Hepatocyte (in vitro differentiated cells): ENCODE results near the gene APBA2. TPM values are rescaled to one million over a fixed set of nuclear protein-coding genes. Genes with fewer than 3 reads are reported as not detected.

Experiments
- DNase-seq: peaks from one replicate; pipeline ENCODE4 v3.0.0-alpha.2; 2016; ENCODE audit warnings: low spot score
- H2AFZ ChIP-seq: fragments of 200-600 bp; sonication (generic); 2 replicates; pipeline ENCODE4 v1.6.0; 2016; ENCODE audit warnings: antibody characterized with exemption, mild to moderate bottlenecking
- H3K27ac ChIP-seq: fragments of 200-600 bp; sonication (generic); 2 replicates; pipeline ENCODE4 v1.5.1; 2016; ENCODE audit warnings: mild to moderate bottlenecking
- H3K27me3 ChIP-seq: fragments of 200-600 bp; sonication (generic); 2 replicates; pipeline ENCODE4 v1.6.1; 2016
- H3K36me3 ChIP-seq: fragments of 200-600 bp; sonication (generic); replicated peaks from 2 replicates; pipeline ENCODE4 v1.5.1; 2016; ENCODE audit warnings: low read depth; ENCODE audit not compliant: insufficient read depth
- H3K4me1 ChIP-seq: fragments of 200-600 bp; sonication (generic); 2 replicates; pipeline ENCODE4 v1.5.1; 2016; ENCODE audit warnings: mild to moderate bottlenecking, moderate library complexity; ENCODE audit not compliant: insufficient read depth
- H3K4me2 ChIP-seq: fragments of 200-600 bp; sonication (generic); 2 replicates; pipeline ENCODE4 v1.6.0; 2016
- H3K4me3 ChIP-seq: fragments of 200-600 bp; sonication (generic); 2 replicates; pipeline ENCODE4 v1.5.1; 2016; ENCODE audit warnings: mild to moderate bottlenecking
- H3K79me2 ChIP-seq: fragments of 200-600 bp; sonication (generic); 2 replicates; pipeline ENCODE4 v1.6.0; 2017; ENCODE audit warnings: mild to moderate bottlenecking
- H3K9me2 ChIP-seq: fragments of 200-600 bp; sonication (generic); replicated peaks from 2 replicates; pipeline ENCODE4 v1.6.0; 2017; ENCODE audit warnings: mild to moderate bottlenecking; ENCODE audit not compliant: insufficient read depth
- H3K9me3 ChIP-seq: fragments of 200-600 bp; sonication (generic); 2 replicates; pipeline ENCODE4 v1.5.1; 2016; ENCODE audit warnings: low read depth, mild to moderate bottlenecking
- H4K20me1 ChIP-seq: fragments of 200-600 bp; sonication (generic); 2 replicates; pipeline ENCODE4 v1.6.0; 2016; ENCODE audit warnings: mild to moderate bottlenecking; ENCODE audit not compliant: insufficient read depth, poor library complexity, severe bottlenecking
- CTCF ChIP-seq: fragments of 200-600 bp; sonication (generic); IDR thresholded peaks from 2 replicates; pipeline ENCODE4 v1.5.1; 2016; ENCODE audit warnings: antibody characterized with exemption, mild to moderate bottlenecking; ENCODE audit not compliant: poor library complexity
- EZH2 ChIP-seq: fragments of 200-600 bp; sonication (generic); IDR thresholded peaks from 2 replicates; pipeline ENCODE4 v1.6.1; 2016; ENCODE audit warnings: antibody characterized with exemption, mild to moderate bottlenecking, borderline replicate concordance
- EZH2phosphoT487 ChIP-seq: fragments of 200-600 bp; sonication (generic); IDR thresholded peaks from one replicate; pipeline ENCODE4 v1.6.1; 2018; ENCODE audit warnings: antibody characterized with exemption, mild to moderate bottlenecking, low read depth, moderate library complexity; ENCODE audit not compliant: unreplicated experiment, severe bottlenecking
- WGBS: methylation state at CpG from one replicate; pipeline ENCODE4 v1.1.6; 2016; ENCODE audit warnings: low lambda C conversion rate; ENCODE audit errors: missing lambda C conversion rate; 5-methylcytosine and 5-hydroxymethylcytosine counted together
- polyA plus RNA-seq: library from polyadenylated mRNA; unstranded; fragments of >200 nt; fragmentation: Nextera tagmentation; extraction: Ambion mirVana; gene quantifications from 2 replicates; pipeline ENCODE4 v1.2.1, GENCODE V29; 2016
- total RNA-seq: library from RNA; depleted of rRNA; stranded (reverse); fragments of >200 nt; gene quantifications from 2 replicates; pipeline ENCODE4 v1.2.3, GENCODE V29; 2014

The APBA2 gene
- total and polyA plus RNA-seq, 2 experiments from 2014 or later = 8.4 to 10.1 TPM

GRCh38 chr15:28902856-28903255, 17.1 kb downstream of the APBA2 start:
- no peak for TF ChIP-seq CTCF
- no peak for TF ChIP-seq EZH2
- no peak for TF ChIP-seq EZH2phosphoT487
- Histone ChIP-seq H3K9me3 (no peaks in the 10 kb centered on the region), H3K27ac (no peak overlapping the region), H4K20me1 (no peaks in the 10 kb centered on the region), H3K79me2 (no peaks in the 10 kb centered on the region), H3K4me1 (no peaks in the 10 kb centered on the region), H3K4me3 (no peak overlapping the region), H3K27me3 (no peaks in the 10 kb centered on the region), H3K9me2 (no peaks in the 10 kb centered on the region), H3K4me2 (no peak overlapping the region), H2AFZ (no peak overlapping the region), H3K36me3 (no peaks in the 10 kb centered on the region)
- no peak for DNase-seq
- 94% methylated on average over 5 of the region's 5 CpGs for WGBS

- no peaks in the 10 kb centered on the region for H3K9me3 ChIP-seq
- no peak overlapping the region for H2AFZ ChIP-seq
- TF ChIP-seq CTCF (no peak), EZH2 (no peak), EZH2phosphoT487 (no peak)
- no peaks in the 10 kb centered on the region for H3K4me1 ChIP-seq
- H3K27me3 ChIP-seq = no peaks in the 10 kb centered on the region
- WGBS = 94% methylated on average over 8 of the region's 8 CpGs
- no peak overlapping the region for H3K27ac ChIP-seq
- no peaks in the 10 kb centered on the region for H3K36me3 ChIP-seq
- no peaks in the 10 kb centered on the region for H3K9me2 ChIP-seq
- no peak overlapping the region for H3K4me3 ChIP-seq
- no peaks in the 10 kb centered on the region for H3K79me2 ChIP-seq
- no peak for DNase-seq
- no peaks in the 10 kb centered on the region for H4K20me1 ChIP-seq
- H3K4me2 ChIP-seq = no peak overlapping the region
Measured at GRCh38 chr15:28903555-28903954, 17.8 kb downstream of the APBA2 start.

GRCh38 chr15:28904003-28904402, 18.2 kb downstream of the APBA2 start:
- no peaks in the 10 kb centered on the region for H3K36me3 ChIP-seq
- H3K79me2 ChIP-seq = no peaks in the 10 kb centered on the region
- no peak overlapping the region for H3K4me3 ChIP-seq
- H4K20me1 ChIP-seq = no peaks in the 10 kb centered on the region
- no peaks in the 10 kb centered on the region for H3K4me1 ChIP-seq
- H3K27ac ChIP-seq = no peak overlapping the region
- H3K9me3 ChIP-seq = no peaks in the 10 kb centered on the region
- no peak for DNase-seq
- WGBS = 82% methylated on average over 9 of the region's 9 CpGs
- H3K9me2 ChIP-seq = no peaks in the 10 kb centered on the region
- H2AFZ ChIP-seq = no peak overlapping the region
- no peak overlapping the region for H3K4me2 ChIP-seq
- H3K27me3 ChIP-seq = no peaks in the 10 kb centered on the region
- no peak for TF ChIP-seq EZH2
- no peak for TF ChIP-seq CTCF
